HFFc6 (cell line): ENCODE results near the gene GABARAPL2. TPM values are rescaled to one million over a fixed set of nuclear protein-coding genes. Genes with fewer than 3 reads are reported as not detected.
"Not testable (repeated sequence)": the region's sequence is repeated elsewhere in the genome, so short reads cannot be mapped to it uniquely, and the experiment has no call there.

Source experiments
- DNase-seq: peaks from one replicate; pipeline ENCODE4 v3.0.0-alpha.2; 2018
- H3K27ac Mint-ChIP-seq: 2 replicates; pipeline ENCODE4 v1.8.0; 2020; ENCODE audit warnings: mild to moderate bottlenecking, mixed read lengths
- H3K27me3 Mint-ChIP-seq: 2 replicates; pipeline ENCODE4 v1.8.0; 2021; ENCODE audit warnings: mild to moderate bottlenecking, moderate library complexity, mixed read lengths; ENCODE audit not compliant: insufficient read depth
- H3K36me3 Mint-ChIP-seq: 2 replicates; pipeline ENCODE4 v1.8.0; 2021; ENCODE audit warnings: low read depth, mixed read lengths
- H3K4me1 Mint-ChIP-seq: 2 replicates; pipeline ENCODE4 v1.8.0; 2020; ENCODE audit warnings: low read depth, mixed read lengths
- H3K4me3 Mint-ChIP-seq: 2 replicates; pipeline ENCODE4 v1.8.0; 2020; ENCODE audit warnings: mild to moderate bottlenecking, moderate library complexity, mixed read lengths
- H3K9me3 Mint-ChIP-seq: 2 replicates; pipeline ENCODE4 v1.8.0; 2020; ENCODE audit warnings: mild to moderate bottlenecking, mixed read lengths
- CTCF ChIP-seq: fragments of 200-600 bp; sonication (generic); IDR thresholded peaks from 2 replicates; pipeline ENCODE4 v1.5.0; 2021; ENCODE audit warnings: antibody characterized with exemption, mild to moderate bottlenecking
- total RNA-seq, 6 experiments: library from RNA; stranded (reverse); fragmentation: NEBNext Ultra II Directional; extraction: Animal tissue kit (Norgen Biotek cat#: 25700); gene quantifications; 2 replicates in 1 of 6; 3 replicates in 5 of 6; pipeline ENCODE4 v1.2.3, GENCODE V29; 2021

The GABARAPL2 gene
- total RNA-seq, 6 experiments from 2014 or later: 82.0 to 114 (median 100) TPM

- Mint-ChIP-seq H3K4me3 (no peak within 1 kb of the TSS), H3K36me3 (no peaks in the 10 kb centered on the region), H3K9me3 (no peaks in the 10 kb centered on the region), H3K4me1 (no peaks in the 10 kb centered on the region), H3K27me3 (peaks cover 10% of the 10 kb centered on the region), H3K27ac (no peak within 1 kb of the TSS)
- DNase-seq: no peak
- no peak for TF ChIP-seq CTCF
These were observed 30.3 kb upstream of the GABARAPL2 start, which contains the start of gene CHST5 for GRCh38 chr16:75535901-75536300. Gene CHST5, minus strand, starts transcription at chr16:75536108. Its CDS starts 5,724 bp downstream, at chr16:75530384.

GRCh38 chr16:75537776-75538175, 28.4 kb upstream of the GABARAPL2 start:
- H3K27me3 Mint-ChIP-seq: peaks cover 5% of the 10 kb centered on the region
- no peaks in the 10 kb centered on the region for H3K4me1 Mint-ChIP-seq
- DNase-seq: no peak
- no peak overlapping the region for H3K4me3 Mint-ChIP-seq
- TF ChIP-seq CTCF: no peak
- H3K27ac Mint-ChIP-seq: no peak overlapping the region
- H3K9me3 Mint-ChIP-seq: no peaks in the 10 kb centered on the region
- no peaks in the 10 kb centered on the region for H3K36me3 Mint-ChIP-seq

GRCh38 chr16:75538882-75539565, 27.2 kb upstream of the GABARAPL2 start:
- H3K4me1 Mint-ChIP-seq, H3K27ac Mint-ChIP-seq, H3K27me3 Mint-ChIP-seq, H3K9me3 Mint-ChIP-seq, H3K4me3 Mint-ChIP-seq, H3K36me3 Mint-ChIP-seq, DNase-seq: not testable (repeated sequence)

- H3K27me3 Mint-ChIP-seq: no peaks in the 10 kb centered on the region
- TF ChIP-seq CTCF: no peak
- H3K9me3 Mint-ChIP-seq: no peaks in the 10 kb centered on the region
- H3K36me3 Mint-ChIP-seq: no peaks in the 10 kb centered on the region
- no peak overlapping the region for H3K27ac Mint-ChIP-seq
- DNase-seq: no peak
- H3K4me3 Mint-ChIP-seq: no peak overlapping the region
- H3K4me1 Mint-ChIP-seq: no peaks in the 10 kb centered on the region
These were observed 24.9 kb upstream of the GABARAPL2 start for GRCh38 chr16:75541236-75541635.

- DNase-seq, H3K4me1 Mint-ChIP-seq, H3K4me3 Mint-ChIP-seq, H3K9me3 Mint-ChIP-seq, H3K36me3 Mint-ChIP-seq, H3K27ac Mint-ChIP-seq, H3K27me3 Mint-ChIP-seq: not testable (repeated sequence)
These were observed 23.7 kb upstream of the GABARAPL2 start for GRCh38 chr16:75542462-75542861.

- not testable (repeated sequence) for DNase-seq, H3K27me3 Mint-ChIP-seq, H3K4me1 Mint-ChIP-seq, H3K27ac Mint-ChIP-seq, H3K4me3 Mint-ChIP-seq, H3K9me3 Mint-ChIP-seq, H3K36me3 Mint-ChIP-seq
These were observed 20.3 kb upstream of the GABARAPL2 start for GRCh38 chr16:75545879-75546278.

GRCh38 chr16:75546293-75546692, 19.9 kb upstream of the GABARAPL2 start:
- no peak for TF ChIP-seq CTCF
- H3K4me3 Mint-ChIP-seq: no peak overlapping the region

GRCh38 chr16:75548456-75548855, 17.7 kb upstream of the GABARAPL2 start:
- not testable (repeated sequence) for H3K27me3 Mint-ChIP-seq, H3K4me3 Mint-ChIP-seq, H3K4me1 Mint-ChIP-seq, H3K36me3 Mint-ChIP-seq, H3K9me3 Mint-ChIP-seq, DNase-seq, H3K27ac Mint-ChIP-seq

More at GRCh38 chr16:75546293-75546692, 19.9 kb upstream of the GABARAPL2 start:
- Mint-ChIP-seq H3K9me3 (no peaks in the 10 kb centered on the region), H3K4me1 (no peaks in the 10 kb centered on the region), H3K27ac (no peak overlapping the region), H3K36me3 (no peaks in the 10 kb centered on the region), H3K27me3 (0 out of 2 replicates have a peak, but pooled peaks cover 2% of the 10 kb centered on the region)
- no peak for DNase-seq
